ENCODE results near the gene TAPT1. TPM values are rescaled to one million over a fixed set of nuclear protein-coding genes. Genes with fewer than 3 reads are reported as not detected.
A peak's percentile ranks its signal among the peaks of the same experiment; 100 is the strongest.

Gene TAPT1
- polyA plus RNA-seq, 1 donor: 36.9 TPM

- DNase-seq: no peak
These were observed 22.3 kb upstream of the TAPT1 start for GRCh38 chr4:16248605-16249004.

- no peak for DNase-seq
These were observed 19.0 kb upstream of the TAPT1 start for GRCh38 chr4:16245241-16245640.

GRCh38 chr4:16243285-16243684 is 17.0 kb upstream of the TAPT1 start:
- no peak for DNase-seq

- DNase-seq: no peak
These were observed 14.0 kb upstream of the TAPT1 start for GRCh38 chr4:16240300-16240699.

GRCh38 chr4:16239086-16239485 is 12.8 kb upstream of the TAPT1 start:
- no peak for DNase-seq

GRCh38 chr4:16238327-16238726 is 12.1 kb upstream of the TAPT1 start:
- DNase-seq: no peak

GRCh38 chr4:16237715-16238114 is 11.4 kb upstream of the TAPT1 start:
- DNase-seq: no peak

GRCh38 chr4:16236402-16237023 is 10.2 kb upstream of the TAPT1 start:
- no peak for DNase-seq

GRCh38 chr4:16235209-16235608 is 8.9 kb upstream of the TAPT1 start:
- no peak for DNase-seq

GRCh38 chr4:16233569-16234177 is 7.4 kb upstream of the TAPT1 start:
- no peak for DNase-seq

- DNase-seq: no peak
These were observed 5.4 kb upstream of the TAPT1 start for GRCh38 chr4:16231570-16232245.

- no peak for DNase-seq
These were observed 4.0 kb upstream of the TAPT1 start for GRCh38 chr4:16230308-16230707.

GRCh38 chr4:16229604-16230003 is 3.3 kb upstream of the TAPT1 start:
- DNase-seq: no peak

- DNase-seq: peak; percentile 38
These were observed 1.2 kb upstream of the TAPT1 start for GRCh38 chr4:16227462-16227868.

GRCh38 chr4:16226816-16227461 is 668 bp upstream of the TAPT1 start:
- peak; percentile 61 for DNase-seq

GRCh38 chr4:16225167-16225862 is 956 bp downstream of the TAPT1 start:
- peak; percentile 19 for DNase-seq

- no peak for DNase-seq
These were observed 1.8 kb downstream of the TAPT1 start for GRCh38 chr4:16224264-16225166.

- DNase-seq: no peak
These were observed 3.2 kb downstream of the TAPT1 start for GRCh38 chr4:16222957-16223527.

- no peak for DNase-seq
These were observed 7.3 kb downstream of the TAPT1 start for GRCh38 chr4:16218950-16219349.

- no peak for DNase-seq
These were observed 8.8 kb downstream of the TAPT1 start for GRCh38 chr4:16217300-16218051.

- no peak for DNase-seq
These were observed 13.2 kb downstream of the TAPT1 start for GRCh38 chr4:16213121-16213520.

Data from hindlimb muscle (tissue), 1 donor.